NOMO-1 treated with DMSO at 0.1 percent for 48 hours (cell line): ENCODE measurements around the gene PLAU.
"Not testable (repeated sequence)": the region's sequence is repeated elsewhere in the genome, so short reads cannot be mapped to it uniquely, and the experiment has no call there.

Source experiments
- DNase-seq: peaks from one replicate; lab custom pipeline; 2025; ENCODE audit not compliant: unreplicated experiment; lab: John Stamatoyannopoulos, UW

PLAU gene

GRCh38 chr10:73919481-73919880, 8.5 kb downstream of the PLAU start:
- not testable (repeated sequence) for DNase-seq

- peak; percentile 92 for DNase-seq
These were observed 9.2 kb downstream of the PLAU start for GRCh38 chr10:73920089-73920488.

- DNase-seq: no peak
These were observed 11.3 kb downstream of the PLAU start for GRCh38 chr10:73922007-73922863.

GRCh38 chr10:73922864-73923133, 11.9 kb downstream of the PLAU start:
- no peak for DNase-seq

GRCh38 chr10:73923935-73924598, 13.1 kb downstream of the PLAU start:
- DNase-seq: no peak

GRCh38 chr10:73924935-73925334, 14.0 kb downstream of the PLAU start:
- no peak for DNase-seq

GRCh38 chr10:73925539-73925938, 14.6 kb downstream of the PLAU start:
- DNase-seq: no peak

- peak; percentile 71 for DNase-seq
These were observed 15.3 kb downstream of the PLAU start for GRCh38 chr10:73926152-73926764.

GRCh38 chr10:73930630-73931327, 19.8 kb downstream of the PLAU start:
- DNase-seq: not testable (repeated sequence)

- DNase-seq: peak; percentile 15
These were observed 21.1 kb downstream of the PLAU start for GRCh38 chr10:73931767-73932619.

GRCh38 chr10:73932620-73933112, 21.7 kb downstream of the PLAU start:
- peak; percentile 8 for DNase-seq

GRCh38 chr10:73934074-73934473, 23.1 kb downstream of the PLAU start:
- DNase-seq: no peak

- DNase-seq: no peak
These were observed 25.0 kb downstream of the PLAU start for GRCh38 chr10:73935895-73936294.

GRCh38 chr10:73937333-73938043, 26.6 kb downstream of the PLAU start:
- no peak for DNase-seq

GRCh38 chr10:73940634-73941221, 29.8 kb downstream of the PLAU start:
- peak; percentile 32 for DNase-seq

GRCh38 chr10:73941300-73941699, 30.4 kb downstream of the PLAU start:
- no peak for DNase-seq

- no peak for DNase-seq
These were observed 33.6 kb downstream of the PLAU start for GRCh38 chr10:73944356-73945100.

- DNase-seq: no peak
These were observed 35.6 kb downstream of the PLAU start for GRCh38 chr10:73946253-73947145.
